ENCODE measurements around the gene MPPE1.

MPPE1 gene

GRCh38 chr18:11851146-11851805 lies 56.8 kb downstream of the MPPE1 start, which contains the start of gene CHMP1B:
Gene CHMP1B, plus strand, starts transcription at chr18:11851413. Its CDS starts 99 bp downstream, at chr18:11851512.
- DNase-seq, result peak; percentile 81

DNA sequence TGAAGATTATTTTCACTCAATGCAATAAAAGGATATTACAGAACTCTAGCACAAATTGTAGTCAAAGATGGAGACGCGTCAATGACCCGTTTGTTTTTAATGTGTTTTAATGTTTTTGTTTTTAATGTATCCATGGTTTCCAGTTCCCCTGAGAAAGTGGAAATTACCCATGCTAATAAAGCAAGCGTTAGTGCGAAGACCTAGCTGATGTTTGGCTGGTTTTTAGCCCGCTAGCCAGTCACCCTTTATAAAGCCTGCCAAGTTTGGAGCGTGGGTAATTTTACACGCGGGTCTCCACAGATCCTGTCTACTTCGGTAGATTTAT lies 57.3 kb downstream of the MPPE1 start:
- no peak for DNase-seq

DNA sequence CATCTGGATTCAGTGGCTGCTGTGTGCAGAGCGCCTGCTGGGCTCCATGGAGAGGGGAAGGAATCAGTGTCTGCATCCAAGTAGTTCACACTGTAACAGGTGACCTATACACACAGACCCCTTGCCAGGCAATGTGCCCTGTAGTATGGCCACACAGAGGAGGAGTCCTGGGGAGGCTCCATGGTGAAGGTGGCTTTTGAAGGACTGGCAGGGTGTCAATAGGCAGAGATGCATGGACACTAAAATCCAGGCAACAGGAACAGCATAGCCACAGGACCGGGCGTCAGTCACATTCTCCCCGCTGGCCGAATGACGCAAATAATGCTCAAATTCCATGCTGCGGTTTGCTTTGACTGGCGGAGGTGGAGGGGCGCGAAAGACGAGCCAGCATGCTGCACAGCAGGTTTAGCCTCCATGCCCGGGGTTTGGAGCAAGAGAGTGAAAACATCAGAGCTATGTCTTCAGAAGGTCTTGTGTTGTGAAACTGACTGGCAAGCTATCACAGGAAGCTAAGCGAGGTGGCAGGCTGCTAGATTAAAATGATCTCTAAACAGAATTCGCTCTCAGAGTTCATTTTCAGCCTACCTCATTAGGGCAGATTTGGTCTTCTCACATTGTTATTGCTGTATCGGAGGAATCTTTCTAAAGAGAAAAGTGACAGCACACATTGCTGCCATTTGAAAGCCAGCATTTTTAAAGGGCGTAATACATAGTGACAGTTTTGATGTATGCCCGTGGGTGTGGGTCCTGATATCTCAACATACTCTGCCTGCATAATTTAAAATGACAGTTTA lies 58.1 kb downstream of the MPPE1 start:
- DNase-seq, result peak; percentile 11

GRCh38 chr18:11849279-11849678 lies 58.8 kb downstream of the MPPE1 start:
- no peak for DNase-seq

GRCh38 chr18:11847811-11848210 lies 60.3 kb downstream of the MPPE1 start:
- no peak for DNase-seq

GRCh38 chr18:11845654-11846053 lies 62.5 kb downstream of the MPPE1 start:
- no peak for DNase-seq

- no peak for DNase-seq
These were observed 63.7 kb downstream of the MPPE1 start for GRCh38 chr18:11844436-11844835.

GRCh38 chr18:11842562-11842961 lies 65.6 kb downstream of the MPPE1 start:
- no peak for DNase-seq

DNA sequence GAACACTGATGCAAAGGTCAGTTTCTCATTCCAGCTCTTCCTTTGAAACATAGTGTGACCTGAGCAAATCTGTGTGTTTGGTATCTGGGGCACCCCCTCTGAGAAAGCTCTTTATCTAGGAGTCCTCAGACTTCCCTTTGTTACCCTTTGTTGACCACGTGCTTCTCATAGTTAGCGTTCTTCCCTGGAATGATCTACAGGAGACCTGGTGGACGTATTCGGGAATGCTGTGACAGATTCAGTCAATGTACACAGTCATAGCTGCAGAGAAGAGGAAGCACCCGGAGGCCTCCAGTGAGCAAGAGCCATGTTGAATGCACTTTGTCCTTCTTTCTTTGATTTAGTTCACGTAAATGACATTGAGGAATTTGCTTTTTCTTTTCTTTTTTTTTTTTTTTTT lies 67.6 kb downstream of the MPPE1 start:
- no peak for DNase-seq

GRCh38 chr18:11839556-11839955 lies 68.6 kb downstream of the MPPE1 start:
- no peak for DNase-seq

DNA sequence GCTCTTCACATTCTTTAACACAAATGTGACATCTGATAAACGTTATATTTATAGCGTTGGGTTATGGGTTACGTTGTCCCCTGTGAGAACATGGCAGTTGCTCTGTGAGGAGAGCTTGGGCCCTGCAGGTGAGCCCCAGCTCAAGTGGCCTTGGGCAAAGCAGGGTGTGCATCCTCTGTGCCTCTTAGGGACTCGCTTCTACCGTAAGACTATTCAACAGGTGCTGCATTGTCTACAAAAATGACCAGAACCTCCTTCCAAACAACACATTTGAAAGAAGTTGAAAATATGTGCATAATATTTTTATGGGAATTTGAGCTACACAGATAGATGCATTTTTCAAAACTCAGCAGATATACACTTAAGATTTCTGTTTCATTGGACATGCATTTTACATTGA lies 73.3 kb downstream of the MPPE1 start:
- DNase-seq, result no peak

All from NK-92 treated with Interleukin-12 subunit alpha and Interleukin-12 subunit beta, amount 100 ng/mL, for 24 hours (cell line).